Mammary epithelial cell (primary cell): ENCODE data around the gene UNC13A.

Experiments
- CTCF ChIP-seq, 2 donors: IDR thresholded peaks in 1 of 2; conservative IDR thresholded peaks in 1 of 2; 2 replicates each; pipeline ENCODE4 v1.5.1; 2011 to 2012; ENCODE audit warnings: inconsistent platforms in 2 of 2, low read length in 2 of 2, mild to moderate bottlenecking in 2 of 2, control low read depth in 1 of 2, low read depth in 1 of 2; ENCODE audit not compliant: insufficient read depth in 1 of 2; ENCODE audit errors: extremely low read depth in 1 of 2
- EZH2 ChIP-seq: IDR thresholded peaks from 2 replicates; pipeline ENCODE4 v1.6.1; 2012; ENCODE audit warnings: low read length, inconsistent platforms, borderline replicate concordance

GRCh38 chr19:17570791-17571190 is 117.4 kb downstream of the UNC13A start:
- TF ChIP-seq CTCF (conservative IDR thresholded peaks at IDR 0.05 in 1 of 2, IDR thresholded peaks at IDR 0.05 in 1 of 2; ENCODE audit: extremely low read depth in 1 of 2, insufficient read depth in 1 of 2, low read depth in 1 of 2, low read length in 2 of 2) (no peak), EZH2 (no peak)
